IMR-90 (cell line): Measurements from ENCODE around the gene PPP1R3E. TPM values are rescaled to one million over a fixed set of nuclear protein-coding genes. Genes with fewer than 3 reads are reported as not detected.

Source experiments
- CHD1 ChIP-seq: IDR thresholded peaks from 2 replicates; pipeline ENCODE4 v1.6.1; 2012; ENCODE audit warnings: low read depth, low read length, improper control_type of control experiment
- MAFK ChIP-seq: IDR thresholded peaks from 2 replicates; pipeline ENCODE4 v1.6.1; 2012; ENCODE audit warnings: low read depth, low read length, improper control_type of control experiment
- NFE2L2 ChIP-seq: fragments of 150-350 bp; IDR thresholded peaks from 2 replicates; pipeline ENCODE4 v1.6.1; 2016; ENCODE audit warnings: low read depth, mild to moderate bottlenecking, low read length
- SMC3 ChIP-seq: fragments of 150-350 bp; IDR thresholded peaks from 2 replicates; pipeline ENCODE4 v1.6.1; 2016; ENCODE audit warnings: low read depth, mild to moderate bottlenecking, antibody characterized with exemption, low read length, moderate library complexity
- USF2 ChIP-seq: fragments of 150-350 bp; IDR thresholded peaks from 2 replicates; pipeline ENCODE4 v1.6.1; 2017; ENCODE audit warnings: mild to moderate bottlenecking, antibody characterized with exemption, low read length, low read depth
- polyA plus RNA-seq, 3 experiments: library from polyadenylated mRNA; depleted of rRNA; stranded (reverse); fragments of >200 nt; gene quantifications; 2 replicates each; pipeline ENCODE4 v1.2.3, GENCODE V29; 2012; ENCODE audit warnings: low replicate concordance in 1 of 3
- total RNA-seq: library from RNA; depleted of rRNA; stranded (reverse); fragments of >200 nt; gene quantifications from 2 replicates; pipeline ENCODE4 v1.2.3, GENCODE V29; 2012

Gene PPP1R3E
- total and polyA plus RNA-seq, 2 of the 4 experiments (the other 2 are of a cell fraction), result 1.3 to 3.5 TPM

- TF ChIP-seq USF2 (no peak), MAFK (no peak), CHD1 (no peak), NFE2L2 (no peak), SMC3 (no peak)
Observed at GRCh38 chr14:23307687-23308644, 5.3 kb upstream of the PPP1R3E start (continued).
